Measurements from ENCODE around the gene ARMH2.

Gene ARMH2

GRCh38 chr6:24827162-24827561 lies 28.4 kb upstream of the ARMH2 start:
- TF ChIP-seq SIN3A (IDR thresholded peaks at IDR 0.05; ENCODE audit: borderline replicate concordance, insufficient read depth, low read length), result no peak
- TF ChIP-seq TAF1 (IDR thresholded peaks at IDR 0.05; ENCODE audit: borderline replicate concordance, insufficient read depth, low read length), result no peak

- TF ChIP-seq REST (IDR thresholded peaks at IDR 0.05; ENCODE audit: insufficient read depth in 1 of 2, low read depth in 2 of 2, low read length in 2 of 2) (no peak), SIN3A (IDR thresholded peaks at IDR 0.05; ENCODE audit: borderline replicate concordance, insufficient read depth, low read length) (no peak)
These were observed 26.5 kb upstream of the ARMH2 start for GRCh38 chr6:24825130-24825630.

- TF ChIP-seq SIN3A (IDR thresholded peaks at IDR 0.05; ENCODE audit: borderline replicate concordance, insufficient read depth, low read length), result no peak
- TF ChIP-seq FOXP2 (optimal IDR thresholded peaks at IDR 0.05; ENCODE audit: borderline replicate concordance, extremely low read depth, extremely low read length, insufficient read depth), result no peak
- no peak for TF ChIP-seq POLR2AphosphoS5 (IDR thresholded peaks at IDR 0.05; ENCODE audit: low read depth, low read length)
- no peak for TF ChIP-seq TAF1 (IDR thresholded peaks at IDR 0.05; ENCODE audit: borderline replicate concordance, insufficient read depth, low read length)
- TF ChIP-seq REST (IDR thresholded peaks at IDR 0.05; ENCODE audit: insufficient read depth in 1 of 2, low read depth in 2 of 2, low read length in 2 of 2), result no peak
These were observed 25.6 kb upstream of the ARMH2 start for GRCh38 chr6:24824142-24824938.

- no peak for TF ChIP-seq TAF1 (IDR thresholded peaks at IDR 0.05; ENCODE audit: borderline replicate concordance, insufficient read depth, low read length)
- TF ChIP-seq POLR2AphosphoS5 (IDR thresholded peaks at IDR 0.05; ENCODE audit: low read depth, low read length), result no peak
- TF ChIP-seq REST (IDR thresholded peaks at IDR 0.05; ENCODE audit: insufficient read depth in 1 of 2, low read depth in 2 of 2, low read length in 2 of 2), result no peak
- TF ChIP-seq FOXP2 (optimal IDR thresholded peaks at IDR 0.05; ENCODE audit: borderline replicate concordance, extremely low read depth, extremely low read length, insufficient read depth), result no peak
- TF ChIP-seq SIN3A (IDR thresholded peaks at IDR 0.05; ENCODE audit: borderline replicate concordance, insufficient read depth, low read length), result no peak
These were observed 24.5 kb upstream of the ARMH2 start for GRCh38 chr6:24823185-24823584.

- TF ChIP-seq POLR2AphosphoS5 (IDR thresholded peaks at IDR 0.05; ENCODE audit: low read depth, low read length) (no peak), SIN3A (IDR thresholded peaks at IDR 0.05; ENCODE audit: borderline replicate concordance, insufficient read depth, low read length) (no peak), REST (IDR thresholded peaks at IDR 0.05; ENCODE audit: insufficient read depth in 1 of 2, low read depth in 2 of 2, low read length in 2 of 2) (no peak), TAF1 (IDR thresholded peaks at IDR 0.05; ENCODE audit: borderline replicate concordance, insufficient read depth, low read length) (no peak), FOXP2 (optimal IDR thresholded peaks at IDR 0.05; ENCODE audit: borderline replicate concordance, extremely low read depth, extremely low read length, insufficient read depth) (no peak)
These were observed 24.0 kb upstream of the ARMH2 start for GRCh38 chr6:24822696-24823095.

Measured in PFSK-1 (cell line).